GM12872 (cell line): ENCODE data around the gene PGAM2.

Experiments used
- TF ChIP-seq, protein P1 (sequence below): IDR thresholded peaks from 3 replicates; pipeline ENCODE4 v1.5.1; 2011; ENCODE audit warnings: low read depth, mild to moderate bottlenecking, low read length, moderate library complexity; ENCODE audit not compliant: insufficient read depth

The PGAM2 gene

DNA sequence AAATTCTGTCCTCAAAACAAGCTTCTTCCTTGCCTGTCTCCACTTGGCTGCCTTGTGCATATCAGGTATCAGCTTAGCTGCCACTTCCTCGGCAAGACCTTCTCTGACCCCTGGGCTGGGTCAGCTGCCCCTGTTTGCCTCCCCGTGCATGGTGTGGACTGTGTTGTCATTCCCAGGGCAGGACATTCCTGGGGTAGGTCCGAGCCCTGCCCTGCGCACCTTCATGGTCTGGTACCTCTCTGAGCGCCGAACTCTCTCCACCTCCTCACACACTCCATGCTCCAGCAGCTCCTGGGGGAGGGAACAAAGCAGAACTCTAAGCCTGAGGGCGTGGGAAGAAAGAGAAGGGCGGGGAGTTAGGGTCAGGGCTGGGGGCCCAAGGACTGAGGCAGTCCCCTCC is 13.2 kb upstream of the PGAM2 start:
- TF ChIP-seq, protein P1, sequence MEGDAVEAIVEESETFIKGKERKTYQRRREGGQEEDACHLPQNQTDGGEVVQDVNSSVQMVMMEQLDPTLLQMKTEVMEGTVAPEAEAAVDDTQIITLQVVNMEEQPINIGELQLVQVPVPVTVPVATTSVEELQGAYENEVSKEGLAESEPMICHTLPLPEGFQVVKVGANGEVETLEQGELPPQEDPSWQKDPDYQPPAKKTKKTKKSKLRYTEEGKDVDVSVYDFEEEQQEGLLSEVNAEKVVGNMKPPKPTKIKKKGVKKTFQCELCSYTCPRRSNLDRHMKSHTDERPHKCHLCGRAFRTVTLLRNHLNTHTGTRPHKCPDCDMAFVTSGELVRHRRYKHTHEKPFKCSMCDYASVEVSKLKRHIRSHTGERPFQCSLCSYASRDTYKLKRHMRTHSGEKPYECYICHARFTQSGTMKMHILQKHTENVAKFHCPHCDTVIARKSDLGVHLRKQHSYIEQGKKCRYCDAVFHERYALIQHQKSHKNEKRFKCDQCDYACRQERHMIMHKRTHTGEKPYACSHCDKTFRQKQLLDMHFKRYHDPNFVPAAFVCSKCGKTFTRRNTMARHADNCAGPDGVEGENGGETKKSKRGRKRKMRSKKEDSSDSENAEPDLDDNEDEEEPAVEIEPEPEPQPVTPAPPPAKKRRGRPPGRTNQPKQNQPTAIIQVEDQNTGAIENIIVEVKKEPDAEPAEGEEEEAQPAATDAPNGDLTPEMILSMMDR: no peak

DNA sequence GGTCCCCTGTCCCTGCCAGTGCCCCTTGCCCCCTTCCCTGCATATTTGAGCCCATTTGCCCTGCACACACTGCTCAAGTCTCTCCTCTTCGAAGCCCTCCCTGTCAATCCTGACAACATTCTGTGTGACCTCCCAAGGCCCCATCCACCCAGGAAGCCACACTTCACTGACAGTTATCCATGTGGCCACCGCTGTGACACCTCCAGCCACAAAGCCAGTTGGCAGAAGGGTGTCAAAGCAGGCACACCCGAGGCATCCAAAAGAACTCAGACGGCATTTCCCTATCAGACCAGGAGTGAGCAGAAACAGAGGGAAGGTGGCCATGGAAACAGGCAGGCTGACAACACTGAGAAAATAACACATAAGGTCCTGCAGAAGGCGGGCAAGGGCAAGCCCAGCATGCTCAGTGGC is 12.3 kb upstream of the PGAM2 start:
- TF ChIP-seq, protein P1: no peak

DNA sequence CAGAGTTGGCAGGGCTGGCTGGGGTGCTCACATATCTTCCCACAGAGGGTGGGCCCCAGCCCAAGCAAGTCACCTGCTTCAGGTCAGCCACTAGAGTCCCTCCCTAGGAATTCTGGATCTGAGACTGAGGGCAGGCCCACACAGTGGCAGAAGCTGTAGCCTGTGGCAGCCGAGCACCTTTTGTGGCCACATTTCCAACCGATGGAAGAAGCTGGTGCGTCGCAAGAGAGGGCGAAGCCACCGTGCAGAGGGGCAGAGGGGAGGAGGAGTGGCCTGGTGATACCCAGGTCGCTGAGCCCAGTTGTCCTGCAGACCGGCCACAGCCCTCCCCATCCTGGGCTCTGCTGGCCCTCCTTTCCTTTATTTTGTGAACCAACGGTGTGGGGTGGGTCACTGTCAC is 11.7 kb upstream of the PGAM2 start:
- TF ChIP-seq, protein P1: no peak

- TF ChIP-seq, protein P1: no peak
Observed at GRCh38 chr7:44076101-44076895, 10.9 kb upstream of the PGAM2 start.

- TF ChIP-seq, protein P1: no peak
Observed at GRCh38 chr7:44075296-44076075, 10.1 kb upstream of the PGAM2 start.

DNA sequence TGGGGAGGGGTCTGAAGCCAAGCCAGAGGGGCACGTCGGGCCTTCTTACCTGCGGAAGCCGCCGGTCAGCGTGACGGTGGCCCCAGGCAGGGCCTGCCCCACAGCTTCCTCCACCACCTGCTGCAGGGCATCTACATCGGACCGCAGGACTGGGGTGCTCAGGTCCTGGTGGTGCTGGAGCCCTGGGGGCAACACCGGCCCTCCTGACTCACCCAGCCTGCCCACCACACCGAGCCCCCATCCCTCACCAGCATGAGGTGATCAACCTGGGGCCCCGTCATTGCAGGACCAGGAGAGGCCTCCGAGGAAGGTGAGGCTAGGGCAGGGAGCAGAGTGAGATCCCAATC is 9.0 kb upstream of the PGAM2 start:
- TF ChIP-seq, protein P1: no peak

GRCh38 chr7:44073664-44074348 is 8.4 kb upstream of the PGAM2 start:
- TF ChIP-seq, protein P1: no peak
